ENCODE measurements around the gene FASTKD1.

Gene FASTKD1

DNA sequence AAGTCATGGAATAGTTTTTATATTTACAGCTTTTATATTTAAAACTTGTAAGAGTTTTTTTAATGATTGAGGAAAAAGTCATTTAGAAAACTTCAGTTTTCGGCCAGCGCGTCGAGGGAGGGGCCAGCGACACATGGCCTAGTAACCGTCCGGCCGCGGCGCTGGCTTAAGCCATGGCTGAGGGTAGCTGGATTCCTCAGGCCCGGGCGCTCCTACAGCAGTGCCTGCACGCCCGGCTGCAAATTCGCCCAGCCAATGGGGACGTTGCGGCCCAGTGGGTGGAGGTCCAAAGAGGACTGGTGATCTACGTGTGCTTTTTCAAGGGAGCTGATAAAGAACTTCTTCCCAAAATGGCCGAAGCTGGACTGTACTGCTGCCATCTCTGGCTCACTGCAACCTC, 69.0 kb downstream of the FASTKD1 start:
- DNase-seq: no peak

DNA sequence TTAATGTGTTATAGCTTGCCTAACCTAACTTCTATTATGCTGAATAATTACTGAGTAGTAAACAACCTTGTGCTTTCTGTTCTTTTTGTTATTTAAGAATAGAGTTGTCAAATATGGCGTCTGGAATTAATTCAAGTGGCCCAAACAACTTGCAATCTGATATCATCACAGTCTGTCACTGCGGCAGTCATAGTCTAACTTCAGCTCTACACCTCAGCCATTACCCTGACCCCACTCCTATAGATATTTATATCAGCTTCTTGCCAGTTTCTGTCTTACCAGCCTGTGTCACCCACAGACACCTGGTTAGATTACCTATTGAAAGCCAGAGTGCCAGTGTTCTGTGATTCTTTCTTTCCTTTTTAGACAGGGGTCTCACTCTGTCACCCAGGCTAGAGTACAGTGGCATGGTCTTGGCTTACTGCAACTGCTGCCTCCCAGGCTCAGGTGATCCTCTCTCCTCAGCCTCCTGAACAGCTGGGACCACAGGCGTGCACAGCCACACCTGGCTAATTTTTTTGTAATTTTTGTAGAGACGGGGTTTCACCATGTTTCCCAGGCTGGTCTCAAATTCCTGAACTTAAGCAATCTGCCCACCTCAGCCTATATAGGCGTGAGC, 78.2 kb downstream of the FASTKD1 start:
- no peak for DNase-seq

DNA sequence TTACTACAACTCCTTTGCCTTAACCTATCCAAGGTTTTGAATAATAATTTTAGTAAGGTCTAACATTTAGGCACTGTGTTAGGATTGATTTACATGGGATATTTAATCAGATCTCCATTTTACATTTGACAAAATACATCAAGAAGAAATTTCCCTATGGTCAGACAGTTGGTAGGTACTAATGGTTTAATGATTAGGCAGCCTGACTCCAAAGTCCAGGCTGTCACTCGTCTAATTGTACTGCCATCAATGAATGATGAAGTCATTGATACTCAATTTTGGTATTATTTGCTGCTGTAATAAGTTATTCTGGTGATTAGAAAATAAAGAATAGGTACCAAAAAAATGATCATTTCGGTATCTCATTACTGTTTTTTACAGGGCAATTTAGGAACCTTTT, 80.3 kb downstream of the FASTKD1 start:
- no peak for DNase-seq

DNA sequence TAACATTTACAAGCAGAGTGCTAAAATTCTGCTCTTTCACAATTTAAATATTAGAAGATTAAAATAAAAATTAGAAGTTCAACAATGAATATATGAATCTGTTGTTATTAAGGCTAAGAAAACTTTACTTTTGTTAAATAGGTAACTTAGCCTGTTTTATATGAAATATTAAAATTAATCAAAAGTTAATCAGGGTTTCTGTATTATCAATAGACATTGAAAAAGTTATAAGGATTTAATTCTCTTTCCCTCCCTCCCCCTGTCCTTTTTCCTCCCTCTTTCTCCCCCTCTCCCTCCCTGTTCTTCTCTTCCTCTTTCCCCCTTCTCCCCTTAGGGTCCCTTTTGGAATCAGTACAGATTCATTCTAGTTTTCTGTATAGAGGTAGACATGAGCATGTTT, 82.3 kb downstream of the FASTKD1 start:
- DNase-seq: no peak

DNA sequence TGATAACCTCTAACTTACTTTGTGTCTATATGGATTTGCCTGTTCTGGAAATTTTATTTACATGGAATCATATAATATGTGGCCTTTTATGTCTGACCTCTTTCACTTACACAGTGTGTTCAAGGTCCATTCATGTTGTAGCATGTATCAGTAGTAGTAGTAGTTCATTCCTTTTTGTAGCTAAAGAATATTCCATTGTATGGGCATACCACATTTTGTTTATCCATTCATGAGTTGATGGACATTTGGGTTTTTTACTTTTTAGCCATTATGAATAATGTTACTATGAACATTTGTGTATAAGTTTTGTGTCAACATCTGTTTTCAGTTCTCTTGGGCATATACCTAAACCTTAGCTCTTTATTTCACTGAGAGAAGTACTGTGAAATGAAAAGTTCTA, 82.8 kb downstream of the FASTKD1 start:
- DNase-seq: no peak

DNA sequence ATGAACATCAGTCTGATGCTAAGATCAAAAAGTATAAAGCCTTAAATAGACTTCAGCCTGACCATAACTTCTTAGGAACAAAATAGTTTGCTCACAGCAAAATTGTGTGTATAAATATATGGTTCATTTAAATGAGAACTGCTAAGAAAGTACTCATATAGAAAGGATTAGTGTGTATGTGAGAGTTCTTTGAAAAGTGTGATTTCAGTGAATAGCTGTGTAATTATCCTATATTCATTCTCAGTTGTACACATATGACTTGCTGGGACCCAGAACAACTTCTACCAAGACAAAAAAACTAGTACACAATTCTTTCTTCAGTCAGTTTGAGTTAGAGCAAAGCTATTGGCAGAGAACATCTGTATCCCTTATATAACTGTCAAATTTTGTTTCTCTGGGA, 87.2 kb downstream of the FASTKD1 start:
- DNase-seq: no peak

DNA sequence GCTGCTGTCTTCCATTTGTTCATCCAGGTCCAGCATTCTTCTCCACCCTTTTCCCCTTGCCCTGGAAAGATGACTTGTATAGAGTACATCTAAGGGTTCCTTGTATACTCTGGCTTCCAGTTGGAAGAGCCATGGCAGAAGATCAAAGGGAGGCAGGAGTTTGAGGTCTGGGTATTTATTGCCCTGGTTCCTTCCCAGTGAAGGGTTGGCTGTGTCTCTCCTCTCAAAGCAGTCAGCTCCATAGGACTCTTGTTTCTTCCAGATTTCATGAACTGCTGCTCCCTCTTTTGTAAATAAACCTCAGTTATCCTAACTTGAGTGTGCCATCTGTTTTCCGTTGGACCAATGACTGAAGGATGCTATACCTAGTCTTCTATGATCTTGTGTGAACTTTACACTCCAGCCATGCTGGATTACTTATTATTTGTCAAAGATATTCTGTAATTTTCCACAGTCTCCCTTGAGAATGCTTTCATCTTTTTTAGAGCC, 88.0 kb downstream of the FASTKD1 start:
- DNase-seq: no peak

DNA sequence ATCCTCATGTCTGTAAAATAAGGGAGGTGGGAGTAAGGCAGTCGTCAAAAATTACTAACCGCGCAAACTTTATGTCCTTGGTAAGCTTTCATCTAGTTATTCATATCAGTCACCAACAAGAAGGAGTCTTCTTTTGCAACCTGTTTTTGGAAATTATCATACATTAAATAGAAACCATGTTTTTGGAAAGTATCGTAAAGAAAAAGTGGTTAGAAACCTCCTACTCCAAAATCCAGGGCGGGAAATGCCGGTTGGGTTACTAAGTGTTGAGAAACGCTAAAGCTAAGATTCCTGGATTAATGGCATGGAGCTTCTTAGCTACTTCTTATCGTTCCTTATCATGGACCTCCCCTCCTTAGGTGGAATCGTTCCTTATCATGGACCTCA, 93.6 kb downstream of the FASTKD1 start:
- DNase-seq: no peak
